Measurements from ENCODE around the gene SERPINE2.

The SERPINE2 gene

GRCh38 chr2:223934870-223935269, 104.2 kb downstream of the SERPINE2 start:
- DNase-seq (ENCODE audit: extremely low read depth, low read depth) = no peak
- no peak for TF ChIP-seq CTCF (IDR thresholded peaks at IDR 0.05; ENCODE audit: low read depth, low read length)

GRCh38 chr2:223932816-223933800, 106.0 kb downstream of the SERPINE2 start:
- TF ChIP-seq CTCF (IDR thresholded peaks at IDR 0.05; ENCODE audit: low read depth, low read length) = no peak
- DNase-seq (ENCODE audit: extremely low read depth, low read depth) = no peak

- no peak for TF ChIP-seq CTCF (IDR thresholded peaks at IDR 0.05; ENCODE audit: low read depth, low read length)
- no peak for DNase-seq (ENCODE audit: extremely low read depth, low read depth)
These were observed 108.7 kb downstream of the SERPINE2 start for GRCh38 chr2:223930103-223930976.

- DNase-seq (ENCODE audit: extremely low read depth, low read depth) = no peak
- TF ChIP-seq CTCF (IDR thresholded peaks at IDR 0.05; ENCODE audit: low read depth, low read length) = no peak
These were observed 109.4 kb downstream of the SERPINE2 start for GRCh38 chr2:223929571-223930102.

GRCh38 chr2:223928113-223929006, 110.7 kb downstream of the SERPINE2 start:
- DNase-seq (ENCODE audit: extremely low read depth, low read depth) = no peak
- TF ChIP-seq CTCF (IDR thresholded peaks at IDR 0.05; ENCODE audit: low read depth, low read length) = no peak

GRCh38 chr2:223925106-223925505, 114.0 kb downstream of the SERPINE2 start:
- DNase-seq (ENCODE audit: extremely low read depth, low read depth) = no peak
- TF ChIP-seq CTCF (IDR thresholded peaks at IDR 0.05; ENCODE audit: low read depth, low read length) = no peak
